Fibroblast of lung (primary cell): ENCODE data around the gene CUEDC1. TPM values are rescaled to one million over a fixed set of nuclear protein-coding genes. Genes with fewer than 3 reads are reported as not detected.

ENCODE experiments used
- DNase-seq, 2 donors: peaks; one replicate each; pipeline versions ENCODE4 v3.0.0 to v3.0.0-alpha.2; 2010; ENCODE audit warnings: low read depth in 2 of 2
- H2AFZ ChIP-seq: 2 replicates; pipeline ENCODE4 v1.5.1; 2012; ENCODE audit warnings: low read length, control low read depth, inconsistent platforms
- H3K27ac ChIP-seq: 2 replicates; pipeline ENCODE4 v1.5.1; 2011; ENCODE audit warnings: low read length, control low read depth; ENCODE audit not compliant: insufficient read depth
- H3K27me3 ChIP-seq: 2 replicates; pipeline ENCODE4 v1.5.1; 2011; ENCODE audit warnings: mild to moderate bottlenecking, low read length; ENCODE audit not compliant: control insufficient read depth, insufficient read depth
- H3K36me3 ChIP-seq: 2 replicates; pipeline ENCODE4 v1.5.1; 2011; ENCODE audit warnings: low read length; ENCODE audit not compliant: control insufficient read depth, insufficient read depth
- H3K4me1 ChIP-seq: 2 replicates; pipeline ENCODE4 v1.5.1; 2011; ENCODE audit warnings: low read length; ENCODE audit not compliant: control insufficient read depth, insufficient read depth; ENCODE audit errors: extremely low read depth
- H3K4me2 ChIP-seq: 2 replicates; pipeline ENCODE4 v1.5.1; 2011; ENCODE audit warnings: low read length, control low read depth; ENCODE audit not compliant: insufficient read depth; ENCODE audit errors: extremely low read depth
- H3K4me3 ChIP-seq, 4 experiments: fragments of 200-600 bp in 1 of 4; sonication (generic) in 1 of 4; replicated peaks in 1 of 4; 2 replicates each; pipeline ENCODE4 v1.5.1; 2011 to 2016; ENCODE audit warnings: low read length in 4 of 4, low read depth in 3 of 4, mild to moderate bottlenecking in 3 of 4, control low read depth in 2 of 4, inconsistent platforms in 1 of 4, mixed read lengths in 1 of 4; ENCODE audit not compliant: insufficient read depth in 1 of 4; ENCODE audit errors: control extremely low read depth in 1 of 4
- H3K79me2 ChIP-seq: 2 replicates; pipeline ENCODE4 v1.5.1; 2012; ENCODE audit warnings: mild to moderate bottlenecking, low read length, inconsistent platforms; ENCODE audit not compliant: control insufficient read depth, insufficient read depth
- H3K9ac ChIP-seq: 2 replicates; pipeline ENCODE4 v1.5.1; 2011; ENCODE audit warnings: mild to moderate bottlenecking, low read length, control low read depth; ENCODE audit not compliant: insufficient read depth
- H3K9me3 ChIP-seq: 2 replicates; pipeline ENCODE4 v1.5.1; 2012; ENCODE audit warnings: low read depth, low read length; ENCODE audit not compliant: control insufficient read depth, insufficient read depth
- H4K20me1 ChIP-seq: 2 replicates; pipeline ENCODE4 v1.5.1; 2011; ENCODE audit warnings: low read length; ENCODE audit not compliant: control insufficient read depth, insufficient read depth; ENCODE audit errors: extremely low read depth
- EZH2 ChIP-seq: IDR thresholded peaks from 2 replicates; pipeline ENCODE4 v1.5.1; 2012; ENCODE audit warnings: low read length, control low read depth, mild to moderate bottlenecking; ENCODE audit errors: missing control alignments
- polyA plus RNA-seq, 2 donors: library from polyadenylated mRNA; depleted of rRNA in 1 of 2; stranded (reverse) in 1 of 2; unstranded in 1 of 2; fragments of >200 nt; gene quantifications; 2 replicates each; pipeline ENCODE4 v1.2.1, GENCODE V29; 2011 to 2012; ENCODE audit warnings: missing spikeins in 1 of 2
- total RNA-seq: library from RNA; depleted of rRNA; stranded (reverse); fragments of >200 nt; gene quantifications from 2 replicates; pipeline ENCODE4 v1.2.1, GENCODE V29; 2014
- TF ChIP-seq, protein P1 (sequence below), 2 donors: IDR thresholded peaks in 1 of 2; conservative IDR thresholded peaks in 1 of 2; 1 replicate in 1 of 2; 2 replicates in 1 of 2; pipeline ENCODE4 v1.5.1; 2011 to 2012; ENCODE audit warnings: low read length in 2 of 2, control low read depth in 1 of 2, inconsistent platforms in 1 of 2, low read depth in 1 of 2, mild to moderate bottlenecking in 1 of 2

The CUEDC1 gene
- total and polyA plus RNA-seq, 2 donors (not counting 1 experiment from before 2014, with no cell fraction given): 11.9 to 34.9 TPM

DNA sequence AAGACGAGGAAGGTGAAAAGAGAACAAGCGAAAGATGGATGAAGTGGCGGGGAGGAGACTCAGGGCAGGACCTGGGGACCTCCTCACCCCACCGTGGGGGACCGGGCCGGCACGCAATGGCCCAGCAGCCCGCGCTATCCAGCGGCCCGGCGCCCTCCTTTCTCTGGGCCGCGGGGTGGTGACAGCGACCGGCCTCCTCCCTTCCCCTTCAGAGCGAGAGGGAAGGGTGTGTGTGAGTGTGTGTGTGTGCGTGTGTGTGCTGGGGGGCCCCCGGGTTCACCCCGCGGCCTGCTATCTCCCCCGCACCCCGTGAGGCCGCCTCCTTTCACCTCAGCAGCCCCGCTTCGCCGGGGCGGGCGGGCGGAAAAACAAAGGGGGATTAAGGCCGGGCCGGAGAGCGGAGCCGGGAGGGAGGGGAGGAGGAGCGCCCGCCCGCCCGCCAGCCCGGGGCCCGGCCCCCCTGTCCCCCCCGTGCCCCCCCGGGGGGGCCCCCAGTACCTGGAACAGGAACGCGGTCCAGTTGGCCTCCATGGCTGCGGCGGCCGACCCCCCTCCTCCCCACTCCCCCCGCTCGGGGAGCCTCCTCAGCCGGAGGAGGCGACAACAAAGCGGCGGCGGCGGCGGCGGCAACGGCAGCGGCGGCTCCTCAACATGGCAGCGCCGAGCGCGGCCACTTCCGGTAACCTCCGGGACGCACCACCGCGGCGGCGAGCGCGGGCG is 32.5 kb upstream of the CUEDC1 start, which contains the start of gene VEZF1:
VEZF1 (minus strand) TSS at position 674 of the 720 bp plus-strand sequence; CDS start at position 531, 143 bp downstream.
- TF ChIP-seq, protein P1, sequence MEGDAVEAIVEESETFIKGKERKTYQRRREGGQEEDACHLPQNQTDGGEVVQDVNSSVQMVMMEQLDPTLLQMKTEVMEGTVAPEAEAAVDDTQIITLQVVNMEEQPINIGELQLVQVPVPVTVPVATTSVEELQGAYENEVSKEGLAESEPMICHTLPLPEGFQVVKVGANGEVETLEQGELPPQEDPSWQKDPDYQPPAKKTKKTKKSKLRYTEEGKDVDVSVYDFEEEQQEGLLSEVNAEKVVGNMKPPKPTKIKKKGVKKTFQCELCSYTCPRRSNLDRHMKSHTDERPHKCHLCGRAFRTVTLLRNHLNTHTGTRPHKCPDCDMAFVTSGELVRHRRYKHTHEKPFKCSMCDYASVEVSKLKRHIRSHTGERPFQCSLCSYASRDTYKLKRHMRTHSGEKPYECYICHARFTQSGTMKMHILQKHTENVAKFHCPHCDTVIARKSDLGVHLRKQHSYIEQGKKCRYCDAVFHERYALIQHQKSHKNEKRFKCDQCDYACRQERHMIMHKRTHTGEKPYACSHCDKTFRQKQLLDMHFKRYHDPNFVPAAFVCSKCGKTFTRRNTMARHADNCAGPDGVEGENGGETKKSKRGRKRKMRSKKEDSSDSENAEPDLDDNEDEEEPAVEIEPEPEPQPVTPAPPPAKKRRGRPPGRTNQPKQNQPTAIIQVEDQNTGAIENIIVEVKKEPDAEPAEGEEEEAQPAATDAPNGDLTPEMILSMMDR (conservative IDR thresholded peaks at IDR 0.05 in 1 of 2, IDR thresholded peaks at IDR 0.05 in 1 of 2; ENCODE audit: low read depth in 1 of 2, low read length in 2 of 2): no peak
- TF ChIP-seq EZH2: no peak

DNA sequence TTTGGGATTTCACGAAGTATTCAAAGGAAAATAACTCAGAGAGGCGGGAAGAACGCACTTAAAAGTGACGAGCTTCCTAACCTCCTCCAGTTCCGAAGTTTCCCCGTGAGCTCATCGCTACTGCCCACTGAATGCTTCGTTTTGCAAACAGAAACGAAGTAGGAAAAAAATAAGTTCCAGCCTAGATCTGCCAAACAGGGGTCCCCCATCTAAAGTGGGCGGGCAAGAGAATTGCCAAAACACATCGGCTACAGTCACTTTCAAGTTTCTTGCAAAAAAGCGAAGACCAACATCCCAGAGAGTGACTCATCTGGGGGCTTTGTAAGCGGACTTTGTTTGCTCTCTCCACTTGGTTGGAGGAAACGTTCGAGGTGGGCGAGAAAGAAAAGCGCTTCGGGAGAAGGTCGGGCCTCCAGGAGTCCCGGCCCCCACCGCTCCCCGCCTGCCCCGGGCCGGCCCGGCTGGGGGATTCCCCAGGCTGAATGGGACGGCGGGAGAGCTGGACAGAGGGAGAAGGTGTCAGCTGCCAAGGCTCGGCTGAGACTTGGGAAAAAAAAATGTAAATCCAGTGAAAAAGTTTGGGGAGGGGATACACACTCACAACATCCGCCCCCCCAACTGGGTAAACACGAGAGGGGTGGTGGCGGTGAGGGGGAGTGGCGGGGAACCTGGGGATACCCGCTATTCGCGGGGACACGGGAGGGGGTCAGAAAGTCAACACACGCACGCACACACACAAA is 31.8 kb upstream of the CUEDC1 start:
- Histone ChIP-seq H2AFZ (no peak overlapping the region), H3K27ac (peak overlapping the region; percentile 97), H3K9me3 (no peaks in the 10 kb centered on the region), H4K20me1 (no peaks in the 10 kb centered on the region), H3K79me2 (peaks cover 54% of the 10 kb centered on the region), H3K4me1 (peaks cover 36% of the 10 kb centered on the region), H3K36me3 (peaks cover 7% of the 10 kb centered on the region), H3K4me3 (peak overlapping the region; percentile 67 to 83 (median 76)), H3K27me3 (no peaks in the 10 kb centered on the region), H3K4me2 (peak overlapping the region; percentile 95), H3K9ac (peak overlapping the region; percentile 94)
- TF ChIP-seq, protein P1 (conservative IDR thresholded peaks at IDR 0.05 in 1 of 2, IDR thresholded peaks at IDR 0.05 in 1 of 2; ENCODE audit: low read depth in 1 of 2, low read length in 2 of 2): no peak
- no peak for TF ChIP-seq EZH2
- DNase-seq: peak; percentile 72 to 89

More for the DNA sequence above, 32.5 kb upstream of the CUEDC1 start, which contains the start of gene VEZF1:
- Histone ChIP-seq H4K20me1 (no peaks in the 10 kb centered on the region), H3K27me3 (no peaks in the 10 kb centered on the region), H3K4me2 (peak within 1 kb of the TSS; percentile 95), H3K27ac (peak within 1 kb of the TSS; percentile 97), H3K4me3 (peak within 1 kb of the TSS; percentile 67 to 83 (median 76)), H3K79me2 (peaks cover 46% of the 10 kb centered on the region), H3K36me3 (no peaks in the 10 kb centered on the region), H2AFZ (peak within 1 kb of the TSS; percentile 60), H3K9ac (peak within 1 kb of the TSS; percentile 94), H3K9me3 (no peaks in the 10 kb centered on the region), H3K4me1 (peaks cover 31% of the 10 kb centered on the region)
- DNase-seq: peak; percentile 59 to 62

DNA sequence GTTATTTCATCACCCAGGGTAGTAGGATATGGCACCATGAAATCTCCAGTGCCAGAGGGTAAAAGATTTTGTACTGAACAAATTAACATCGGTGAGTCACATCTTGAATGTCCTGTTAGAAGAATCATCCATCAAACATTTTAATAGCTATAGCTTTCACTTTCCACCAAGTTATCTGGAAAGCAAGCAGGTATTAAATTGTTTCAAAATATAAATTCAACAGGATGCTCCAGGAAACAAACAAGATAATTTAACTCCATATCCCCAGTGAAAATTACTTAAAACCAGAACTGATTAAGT is 30.4 kb upstream of the CUEDC1 start:
- H3K27ac ChIP-seq: peak overlapping the region; percentile 65
- no peak for TF ChIP-seq EZH2
- TF ChIP-seq, protein P1 (conservative IDR thresholded peaks at IDR 0.05 in 1 of 2, IDR thresholded peaks at IDR 0.05 in 1 of 2; ENCODE audit: low read depth in 1 of 2, low read length in 2 of 2): no peak
- no peak overlapping the region for H2AFZ ChIP-seq
- H3K4me2 ChIP-seq: peak overlapping the region; percentile 95
- peak overlapping the region; percentile 19 to 82 (median 56) for H3K4me3 ChIP-seq
- no peak overlapping the region for H3K9ac ChIP-seq
- peaks cover 37% of the 10 kb centered on the region for H3K4me1 ChIP-seq
- peaks cover 65% of the 10 kb centered on the region for H3K79me2 ChIP-seq
- no peaks in the 10 kb centered on the region for H4K20me1 ChIP-seq
- H3K36me3 ChIP-seq: peaks cover 7% of the 10 kb centered on the region
- H3K9me3 ChIP-seq: no peaks in the 10 kb centered on the region
- DNase-seq: peak; percentile 41 to 54
- H3K27me3 ChIP-seq: no peaks in the 10 kb centered on the region
